NCI-H146 treated with DMSO at 0.1 percent for 48 hours (cell line): ENCODE results near the gene DOCK8.

Source experiments
- DNase-seq: peaks from one replicate; lab custom pipeline; 2025; ENCODE audit not compliant: unreplicated experiment; lab: John Stamatoyannopoulos, UW

Gene DOCK8

DNA sequence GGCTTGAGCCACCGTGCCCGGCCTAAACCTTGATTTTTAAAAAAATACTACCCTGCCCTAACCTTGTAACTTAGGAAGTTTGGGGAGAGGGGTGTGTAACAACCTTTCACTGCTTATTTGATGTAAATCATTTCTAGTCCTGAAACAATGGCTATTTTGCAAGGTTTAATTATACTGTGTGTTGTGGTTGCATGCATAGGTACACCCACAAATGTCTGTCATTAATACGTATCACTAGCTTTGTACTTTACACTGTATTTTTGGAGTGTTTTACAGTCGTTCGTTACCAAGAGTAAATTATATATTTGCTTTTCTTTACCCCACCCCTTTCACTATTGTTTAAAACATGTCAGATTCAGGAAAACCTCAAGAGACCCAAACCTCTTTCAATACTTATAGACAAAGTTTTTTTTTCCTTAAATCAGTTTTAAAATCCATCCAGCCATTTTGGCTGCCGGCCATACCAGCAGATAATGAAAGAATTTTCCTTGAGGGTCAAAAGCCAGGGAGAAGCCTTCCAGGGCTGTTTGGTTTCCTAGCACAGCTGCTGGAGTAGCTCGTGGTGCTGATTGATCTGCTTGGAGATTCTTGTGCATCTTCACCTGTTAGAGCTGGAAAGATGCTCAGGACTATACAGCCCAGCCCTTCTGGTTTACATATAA is 50.7 kb downstream of the DOCK8 start:
- no peak for DNase-seq

DNA sequence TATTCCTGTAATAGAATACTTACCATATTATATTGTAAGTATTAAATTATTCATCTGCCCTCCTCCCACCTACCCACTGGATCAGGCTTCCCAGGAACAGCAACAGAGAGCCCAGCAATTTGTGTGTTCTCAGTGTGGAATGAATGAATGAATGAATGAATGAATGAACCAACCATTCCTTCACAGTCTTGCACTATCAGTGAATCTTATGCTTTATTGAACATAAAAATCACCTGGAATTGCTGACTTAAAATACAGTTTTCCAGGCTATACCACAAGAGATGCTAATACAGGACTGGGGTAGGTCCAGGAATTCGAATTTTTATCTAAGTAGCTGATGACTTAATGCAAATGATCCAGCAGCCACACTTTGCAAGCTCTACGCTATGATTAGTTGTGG is 51.6 kb downstream of the DOCK8 start:
- DNase-seq = no peak

DNA sequence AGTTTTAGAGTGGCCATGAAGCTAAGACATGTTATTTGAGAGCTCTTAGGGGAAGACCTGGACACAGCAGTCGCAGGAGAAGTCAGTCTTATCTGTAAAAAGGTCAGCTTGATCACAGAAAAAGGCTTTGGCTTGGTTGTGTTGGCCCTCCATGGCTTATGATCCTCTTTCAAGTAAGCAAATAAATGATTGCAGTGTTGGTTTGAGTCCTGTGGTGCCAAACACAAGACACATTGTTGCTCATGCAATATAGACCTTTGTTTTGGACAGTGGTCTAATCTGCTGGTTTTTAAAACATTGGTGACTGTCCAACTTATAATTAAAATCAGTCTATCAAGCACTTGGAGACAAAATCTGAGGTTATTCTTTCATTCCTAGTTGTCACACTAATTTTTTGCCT is 54.0 kb downstream of the DOCK8 start:
- DNase-seq = no peak

DNA sequence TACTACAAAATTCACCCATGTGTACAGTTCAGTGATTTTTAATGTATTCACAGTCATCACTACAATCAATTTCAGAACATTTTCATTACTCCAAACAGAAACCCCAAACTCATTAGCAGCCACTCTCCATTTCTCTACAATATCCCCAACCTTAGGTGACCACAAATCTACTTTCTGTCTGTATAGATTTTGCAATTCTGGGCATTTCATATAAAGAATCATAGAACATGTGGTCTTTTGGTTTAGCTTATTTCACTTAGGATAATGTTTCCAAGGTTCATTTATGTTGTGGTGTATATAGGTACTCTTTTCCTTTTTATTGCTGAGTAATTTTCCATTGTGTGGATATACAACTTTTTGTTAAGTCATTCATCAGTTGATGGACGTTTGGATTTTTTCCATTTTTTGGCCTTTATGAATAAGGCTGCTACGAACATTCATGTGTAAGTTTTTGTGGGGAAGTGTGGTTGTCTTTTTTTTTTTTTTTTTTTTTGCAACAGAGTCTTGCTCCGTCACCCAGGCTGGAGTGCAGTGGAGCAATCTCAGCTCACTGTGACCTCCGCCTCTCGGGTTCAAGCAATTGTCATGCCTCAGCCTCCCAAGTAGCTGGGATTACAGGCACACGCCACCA is 54.5 kb downstream of the DOCK8 start:
- DNase-seq = no peak

DNA sequence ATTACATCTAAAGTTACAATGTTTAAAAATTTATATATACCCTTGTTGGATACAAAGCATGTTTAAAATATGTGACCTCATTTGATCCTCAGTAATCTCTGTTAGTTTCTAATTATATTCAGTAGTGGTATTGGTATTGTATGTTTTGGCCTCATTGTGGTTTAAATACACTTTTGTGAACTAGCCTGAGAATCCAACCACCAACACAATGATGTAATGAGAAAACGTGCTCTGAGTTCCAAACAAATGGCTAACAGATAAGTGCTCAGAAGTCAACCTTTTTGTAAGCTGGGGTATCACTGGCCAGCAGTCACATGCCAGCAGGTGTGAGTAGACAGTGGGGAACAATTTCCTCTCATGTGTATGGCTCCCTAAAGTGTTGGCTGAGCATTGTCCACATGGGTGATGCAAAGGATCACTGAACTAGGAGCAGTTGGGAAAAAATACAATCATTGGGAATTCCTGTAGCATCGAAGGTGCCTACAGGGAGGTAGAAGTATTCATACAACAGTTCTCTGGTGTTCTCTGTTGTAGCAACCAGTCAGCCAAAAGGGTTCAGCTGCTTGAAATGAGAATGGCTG is 56.1 kb downstream of the DOCK8 start:
- DNase-seq = no peak

DNA sequence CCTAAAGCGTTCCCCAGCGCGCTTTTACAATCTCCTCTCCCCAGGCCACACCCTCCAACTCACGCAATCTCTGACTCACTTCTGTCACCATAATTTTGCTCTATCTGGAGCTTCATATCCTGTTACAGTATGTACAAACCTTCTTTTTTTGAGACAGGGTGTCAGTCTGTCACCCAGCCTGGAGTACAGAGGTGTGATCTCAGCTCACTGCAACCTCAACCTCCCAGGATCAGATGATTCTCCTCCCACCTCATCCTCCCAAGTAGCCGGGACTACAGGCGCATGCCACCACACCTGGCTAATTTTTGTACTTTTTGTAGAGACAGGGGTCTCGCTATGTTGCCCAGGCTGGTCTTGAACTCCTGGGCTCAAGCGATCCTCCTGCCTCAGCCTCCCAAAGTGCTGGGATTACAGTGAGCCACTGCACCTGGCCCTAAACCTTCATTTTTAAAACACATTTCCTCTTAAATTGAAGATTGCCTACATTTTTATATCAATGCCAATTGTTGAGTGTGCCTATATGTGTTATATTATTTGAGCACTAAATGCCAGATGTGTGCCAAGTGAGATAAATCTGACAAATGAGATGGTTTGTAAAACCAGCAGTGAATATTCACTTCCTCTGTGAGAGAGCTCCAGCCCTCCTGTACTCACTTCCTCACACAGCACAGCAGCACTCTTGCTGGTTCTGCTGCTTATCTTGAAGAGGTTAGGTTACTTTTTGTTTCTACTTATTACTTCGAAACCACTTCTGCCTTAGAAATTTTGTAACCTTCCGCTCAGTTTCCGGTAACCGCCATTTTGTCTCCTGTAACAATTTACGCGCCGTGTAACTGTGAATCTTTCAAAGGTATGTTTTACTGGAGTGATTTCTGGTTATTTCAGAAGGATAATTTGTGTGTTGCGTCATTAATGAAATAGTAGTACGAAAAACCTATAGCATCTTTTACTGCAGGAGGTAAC is 57.9 kb downstream of the DOCK8 start:
- no peak for DNase-seq

DNA sequence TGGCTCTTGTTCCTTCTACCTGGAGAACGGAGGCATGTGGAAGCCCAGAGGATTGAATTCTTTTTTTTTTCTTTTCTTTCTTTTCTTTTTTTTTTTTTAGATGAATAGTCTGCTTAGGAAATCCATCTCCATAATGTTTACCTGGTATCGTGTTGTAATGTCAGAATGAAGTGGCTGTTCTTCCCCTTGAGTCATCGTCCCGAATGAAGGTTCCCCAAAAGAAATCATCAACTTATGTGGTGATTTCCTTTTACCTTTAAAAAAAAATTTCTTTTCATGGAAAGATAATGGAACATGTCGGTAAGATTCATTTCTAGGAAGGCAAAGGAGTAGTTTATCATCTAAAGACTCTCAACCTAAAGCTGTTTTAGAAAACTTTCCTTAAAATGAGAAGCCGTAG is 59.7 kb downstream of the DOCK8 start:
- no peak for DNase-seq

DNA sequence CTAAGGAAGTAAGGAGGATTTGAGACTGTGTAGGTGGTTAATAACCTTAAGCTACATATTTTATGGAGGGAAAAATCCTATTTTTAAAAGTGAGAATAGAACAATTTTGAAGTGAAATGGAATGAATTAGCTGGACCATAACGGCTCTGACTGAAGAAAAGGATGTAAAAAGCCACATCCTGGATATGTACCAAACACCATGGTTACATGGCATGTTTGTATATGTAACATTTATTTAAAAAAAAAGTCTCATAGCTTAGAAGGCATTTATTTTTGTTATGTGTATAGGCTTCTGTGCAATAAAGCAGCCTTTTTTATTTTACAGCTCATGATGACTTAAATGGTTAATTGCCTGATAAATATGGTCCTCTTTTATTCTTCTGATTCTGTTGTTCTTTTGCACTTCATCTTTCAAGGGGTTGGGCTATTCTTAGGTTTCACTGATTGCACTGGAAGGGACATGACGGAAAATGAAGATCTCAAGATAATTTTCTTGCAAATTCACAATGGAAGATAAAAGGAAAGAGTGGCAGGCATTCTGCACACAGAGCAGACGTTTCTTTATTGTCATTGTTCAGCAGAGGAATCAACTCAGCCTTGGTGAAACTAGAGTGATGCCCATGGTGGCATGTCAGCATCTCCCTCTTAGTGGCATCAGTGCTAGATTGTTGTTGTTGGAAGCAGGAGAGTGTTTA is 63.1 kb downstream of the DOCK8 start:
- DNase-seq = no peak

DNA sequence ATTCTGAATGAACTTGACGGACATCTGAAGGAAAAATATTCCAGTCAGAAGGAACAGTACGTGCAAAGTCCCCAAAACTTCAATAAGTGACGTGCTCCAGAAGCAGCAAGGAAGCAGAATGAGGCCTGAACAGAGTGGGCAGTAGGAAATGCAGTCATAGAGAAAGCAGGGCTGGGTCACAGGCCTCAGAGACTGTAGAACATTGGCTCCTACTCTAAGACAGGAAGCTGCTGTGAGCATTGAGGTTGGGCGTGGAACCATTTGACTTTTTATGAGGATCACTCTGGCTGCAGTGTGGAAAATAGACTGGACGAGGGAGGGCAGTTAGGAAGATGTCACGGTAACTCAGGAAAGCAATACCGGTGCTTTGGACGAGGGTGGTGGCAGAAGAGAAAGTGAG is 64.0 kb downstream of the DOCK8 start:
- DNase-seq = no peak

DNA sequence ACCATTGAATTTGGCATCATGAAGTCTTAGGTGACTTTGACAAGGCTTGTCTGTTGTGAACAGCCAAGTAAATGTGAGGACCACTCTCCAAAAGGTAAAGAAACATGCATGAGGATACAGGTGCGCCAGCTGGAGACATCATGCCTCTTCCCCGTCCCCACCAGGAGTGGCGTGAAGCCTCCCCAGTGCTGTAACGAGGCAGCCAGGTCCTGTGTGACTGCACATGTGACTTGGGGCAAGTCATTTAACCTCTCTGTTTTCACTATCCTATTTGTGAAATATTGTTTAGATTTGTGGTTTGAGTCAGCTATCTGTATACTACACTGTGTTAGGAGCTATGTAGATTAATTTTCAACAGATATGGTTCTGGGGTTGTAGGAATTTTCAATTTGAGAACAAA is 65.0 kb downstream of the DOCK8 start:
- no peak for DNase-seq

DNA sequence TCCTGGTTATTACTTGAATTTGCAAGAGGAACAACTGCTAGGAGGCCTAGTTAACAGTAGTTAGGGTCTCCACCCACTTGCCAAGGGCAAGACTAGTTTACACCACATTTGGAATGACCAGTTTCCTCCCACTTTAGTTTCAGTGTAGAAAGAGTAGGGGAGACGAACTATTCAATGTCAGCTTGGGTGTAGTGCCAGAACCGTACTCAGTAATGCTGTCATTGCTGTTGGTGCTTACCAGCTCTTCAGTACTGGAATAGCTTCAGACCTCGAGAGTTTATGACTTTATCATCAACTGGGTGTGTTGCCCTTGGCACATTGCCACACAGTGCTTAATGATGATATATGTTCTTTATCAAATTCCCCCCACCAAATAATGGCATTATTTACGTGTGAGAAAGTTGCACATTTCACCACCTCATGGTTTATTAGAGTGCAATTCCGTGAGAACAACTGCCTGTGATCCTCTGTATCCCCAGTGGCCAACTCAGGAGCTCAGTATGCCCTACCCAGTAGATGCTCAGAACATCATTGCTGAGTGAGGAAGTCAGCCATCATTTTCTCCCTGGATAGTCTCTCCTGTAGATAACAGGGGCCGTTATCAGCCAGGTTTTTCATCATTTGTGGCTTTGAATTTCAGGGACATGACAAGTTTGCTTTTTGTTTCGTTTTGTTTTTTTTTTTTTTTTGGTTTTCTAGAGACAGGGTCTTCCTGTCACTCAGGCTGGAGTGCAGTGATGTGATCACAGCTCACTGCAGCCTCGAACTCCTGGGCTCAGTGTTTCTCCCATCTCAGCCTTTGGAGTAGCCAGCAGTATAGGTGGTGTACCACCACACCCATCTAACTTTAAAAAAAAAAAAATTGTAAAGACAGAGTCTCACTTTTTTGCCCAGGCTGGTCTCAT is 67.3 kb downstream of the DOCK8 start:
- DNase-seq = no peak

DNA sequence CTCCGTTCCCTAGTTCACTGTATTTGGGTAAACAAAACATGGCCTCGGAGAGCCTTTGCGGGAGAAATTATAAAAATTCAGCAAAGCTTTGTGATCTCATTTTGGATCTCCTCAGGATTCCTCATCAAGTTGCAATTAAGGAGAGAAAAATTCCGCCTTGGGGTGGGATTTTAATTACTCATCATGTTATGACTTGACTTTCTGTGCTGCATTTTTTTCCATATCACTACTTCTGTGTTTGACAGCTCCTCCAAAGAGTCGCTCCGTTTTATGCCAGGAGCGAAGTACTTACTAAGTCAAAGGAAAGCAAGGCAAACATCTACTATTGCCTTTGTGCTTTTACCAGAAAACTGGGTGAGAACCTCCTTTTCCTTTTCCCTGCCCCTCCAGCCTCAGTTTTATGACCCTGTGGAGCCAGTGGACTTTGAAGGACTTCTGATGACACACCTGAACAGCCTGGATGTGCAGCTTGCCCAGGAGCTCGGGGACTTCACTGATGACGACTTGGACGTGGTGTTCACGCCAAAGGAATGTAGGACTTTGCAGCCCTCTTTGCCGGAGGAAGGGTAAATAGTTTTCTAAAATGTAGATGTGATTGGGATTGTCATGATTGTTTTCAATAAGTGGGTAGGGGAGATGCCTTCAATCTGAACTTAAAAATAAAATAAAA is 71.5 kb downstream of the DOCK8 start:
- DNase-seq = no peak

DNA sequence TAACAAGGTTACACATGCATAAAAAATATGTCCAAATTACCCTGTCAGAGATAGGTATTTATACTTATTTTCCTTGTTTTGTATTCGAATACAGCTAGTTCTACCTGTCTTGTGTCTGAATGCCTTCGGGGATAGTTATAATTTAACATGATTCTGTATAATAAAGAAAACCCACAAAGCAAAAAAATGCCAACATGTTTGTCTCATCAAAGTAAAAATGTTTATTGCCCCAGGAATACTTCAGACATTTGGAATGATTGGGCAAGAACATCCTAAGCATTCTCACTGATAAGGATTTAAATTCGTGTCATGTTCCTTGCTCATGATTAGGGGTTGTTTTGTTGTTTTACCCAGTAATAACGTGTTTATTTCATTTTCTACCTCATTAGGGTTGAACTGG is 74.5 kb downstream of the DOCK8 start:
- DNase-seq = no peak

DNA sequence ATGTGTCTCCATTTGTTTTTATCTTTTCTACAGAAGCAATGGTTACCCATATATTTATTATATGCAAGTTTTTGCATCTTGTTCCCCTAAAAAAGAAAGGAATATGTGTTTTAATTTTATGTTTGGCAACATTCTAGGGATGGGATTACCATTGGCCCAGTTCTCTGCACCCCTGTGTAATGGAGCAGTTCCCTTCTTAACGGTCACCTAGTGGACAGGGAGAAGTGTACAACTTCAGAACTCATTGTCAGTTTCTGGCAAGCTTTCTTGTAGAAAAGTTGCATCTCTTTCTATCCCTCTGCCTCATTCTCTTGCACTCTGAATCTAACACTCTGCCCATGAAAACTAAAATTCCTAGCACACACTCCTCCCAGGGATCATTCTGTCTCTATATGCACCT is 78.2 kb downstream of the DOCK8 start:
- no peak for DNase-seq

DNA sequence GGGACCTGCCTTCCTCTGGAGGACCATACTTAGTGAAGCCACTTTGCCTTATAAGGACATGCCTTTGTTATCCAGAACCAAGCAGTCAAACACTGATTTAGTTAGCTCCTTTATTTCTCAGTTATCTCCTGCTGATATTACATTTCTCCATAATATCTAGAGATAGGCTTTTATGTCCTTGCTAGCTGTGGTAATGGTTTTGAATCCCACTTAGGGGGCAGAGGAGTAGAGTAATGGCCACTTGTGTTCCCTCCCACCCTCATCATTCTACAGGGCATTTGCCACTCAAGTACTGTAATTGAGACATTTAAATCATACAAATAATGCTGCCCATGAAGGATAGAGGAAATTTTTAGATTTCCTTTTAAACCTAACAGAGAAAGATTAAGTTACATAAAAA is 80.9 kb downstream of the DOCK8 start:
- no peak for DNase-seq

DNA sequence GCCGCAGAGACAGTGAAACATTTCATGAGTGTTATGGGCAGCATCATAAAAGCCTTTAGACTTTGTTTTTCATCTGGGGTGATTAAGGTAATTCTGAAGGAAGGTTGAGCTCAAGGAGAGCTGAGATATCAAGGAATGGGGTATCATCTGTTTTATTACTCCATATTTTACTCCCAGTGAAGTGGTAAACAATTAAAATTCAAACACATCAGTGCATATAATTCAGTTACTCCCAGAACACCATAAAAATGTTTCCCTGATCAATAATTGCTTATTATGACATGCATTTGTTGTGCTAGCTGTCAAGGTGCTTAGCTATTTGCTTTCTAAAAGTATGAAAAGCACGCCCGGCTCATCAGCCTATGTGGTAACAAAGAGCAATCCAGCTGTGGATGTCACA is 81.7 kb downstream of the DOCK8 start:
- DNase-seq = no peak

DNA sequence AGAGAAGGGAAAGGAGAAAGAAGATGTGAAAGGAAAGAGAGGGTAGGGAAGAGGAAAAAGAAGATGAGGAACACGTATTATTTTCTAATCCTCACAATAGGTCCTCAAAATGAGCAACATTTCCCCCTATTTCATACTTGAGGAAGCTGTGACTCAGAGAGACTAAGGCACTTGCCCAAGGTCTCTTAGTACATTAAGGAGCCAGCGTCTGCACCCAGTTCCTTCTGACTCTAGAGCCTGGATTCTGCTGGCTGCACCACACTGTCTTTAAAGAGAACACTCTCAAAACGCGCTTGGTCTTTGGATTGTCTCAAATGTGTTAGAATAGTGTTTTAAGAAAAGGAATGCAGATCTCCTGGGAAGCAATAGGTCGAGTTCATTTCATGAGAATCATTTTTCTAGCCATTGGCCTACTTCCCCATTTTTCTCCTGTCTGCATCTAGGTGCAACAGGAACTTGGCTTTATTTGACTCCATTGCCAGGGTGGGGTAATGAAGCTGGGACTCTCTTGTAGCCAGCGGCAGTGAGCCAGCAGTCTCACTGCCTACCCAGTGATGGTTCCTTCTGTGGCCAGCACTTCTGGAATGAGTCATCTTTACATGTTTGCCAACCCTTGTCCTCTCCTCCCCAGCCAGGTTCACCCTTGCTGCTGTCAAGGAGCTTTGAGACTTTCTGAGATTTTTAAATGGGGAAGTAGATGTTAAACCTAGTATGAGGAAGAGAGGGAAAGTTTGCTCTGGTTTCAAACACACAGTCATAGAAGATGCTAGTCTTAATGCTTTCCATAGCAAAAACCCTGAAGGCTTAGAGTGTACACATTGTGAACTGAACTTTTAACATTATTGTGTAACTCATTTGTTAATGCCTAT is 82.7 kb downstream of the DOCK8 start:
- DNase-seq = no peak

DNA sequence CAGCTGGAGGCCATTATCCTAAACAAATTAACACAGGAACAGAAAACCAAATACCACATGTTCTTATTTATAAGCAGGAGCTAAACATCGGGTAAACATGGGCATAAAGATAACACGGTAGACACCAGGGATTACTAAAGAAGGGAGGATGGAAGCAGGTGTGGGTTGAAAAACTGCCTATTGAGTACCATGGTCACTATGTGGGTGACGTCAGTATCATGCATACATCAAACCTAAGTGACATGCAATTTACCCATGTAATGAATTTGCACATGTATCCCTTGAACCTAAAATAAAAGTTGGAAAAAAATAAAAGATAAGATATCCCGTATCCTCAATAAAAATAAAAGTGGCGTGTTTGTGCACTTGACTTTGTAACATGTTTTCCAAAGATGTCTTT is 88.8 kb downstream of the DOCK8 start:
- DNase-seq = no peak

DNA sequence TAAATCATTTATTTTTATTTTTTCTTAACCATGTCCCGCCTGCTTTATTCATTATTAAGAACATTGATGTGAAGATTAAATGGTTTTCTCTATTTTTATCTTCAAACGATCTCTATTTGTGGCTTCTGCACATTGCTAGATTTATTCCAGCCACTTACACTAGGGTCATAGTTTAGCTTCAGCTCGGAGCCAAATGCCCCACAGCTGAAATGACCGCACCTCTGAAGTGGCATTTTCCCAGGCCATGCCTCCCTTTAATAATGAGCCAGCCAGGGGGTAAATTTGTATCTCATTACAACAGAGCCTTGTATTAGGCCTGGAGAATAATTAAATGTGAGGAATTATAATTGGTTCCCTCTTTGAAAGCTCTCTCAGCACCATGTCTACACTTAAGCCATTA is 89.4 kb downstream of the DOCK8 start:
- no peak for DNase-seq
